ENCODE data around the gene DNER. TPM values are rescaled to one million over a fixed set of nuclear protein-coding genes. Genes with fewer than 3 reads are reported as not detected.

The DNER gene
- total and polyA plus RNA-seq, 4 donors: 0.01 TPM; not detected in 3

DNA sequence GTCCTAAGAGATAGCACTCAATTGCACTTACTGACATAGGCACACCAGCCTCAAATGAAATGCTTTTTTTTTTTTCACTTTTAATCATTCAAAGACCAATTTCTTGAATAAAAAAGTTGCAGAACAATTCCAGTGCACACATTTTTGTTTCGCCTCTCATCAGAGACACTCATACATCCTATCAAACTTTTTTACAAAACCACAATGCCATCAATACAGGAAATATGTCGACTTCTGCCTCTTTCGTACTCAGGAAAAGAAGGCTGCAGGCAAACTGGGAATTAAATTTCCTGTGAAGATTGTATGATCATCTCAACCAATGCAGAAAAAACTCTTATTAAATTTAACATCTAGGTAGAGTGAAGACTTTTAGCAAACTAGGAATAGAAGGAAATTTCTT is 112.4 kb downstream of the DNER start:
- WGBS: 67% methylated on average over 3 of the region's 3 CpGs
- TF ChIP-seq HNF4G (IDR thresholded peaks at IDR 0.05): no peak
- TF ChIP-seq JUND (IDR thresholded peaks at IDR 0.05): no peak
- no peak for TF ChIP-seq HNF4A (conservative IDR thresholded peaks at IDR 0.05)
- TF ChIP-seq YY1 (IDR thresholded peaks at IDR 0.05): no peak
- TF ChIP-seq NR2F2 (IDR thresholded peaks at IDR 0.05): no peak
- TF ChIP-seq FOXA2 (IDR thresholded peaks at IDR 0.05): no peak
- TF ChIP-seq, protein P1, sequence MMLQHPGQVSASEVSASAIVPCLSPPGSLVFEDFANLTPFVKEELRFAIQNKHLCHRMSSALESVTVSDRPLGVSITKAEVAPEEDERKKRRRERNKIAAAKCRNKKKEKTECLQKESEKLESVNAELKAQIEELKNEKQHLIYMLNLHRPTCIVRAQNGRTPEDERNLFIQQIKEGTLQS (IDR thresholded peaks at IDR 0.05): no peak
- no peak for TF ChIP-seq RXRA (IDR thresholded peaks at IDR 0.05)
- TF ChIP-seq, protein P2, sequence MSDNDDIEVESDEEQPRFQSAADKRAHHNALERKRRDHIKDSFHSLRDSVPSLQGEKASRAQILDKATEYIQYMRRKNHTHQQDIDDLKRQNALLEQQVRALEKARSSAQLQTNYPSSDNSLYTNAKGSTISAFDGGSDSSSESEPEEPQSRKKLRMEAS (IDR thresholded peaks at IDR 0.05): no peak
- TF ChIP-seq RAD21 (IDR thresholded peaks at IDR 0.05): no peak
- TF ChIP-seq GABPA (IDR thresholded peaks at IDR 0.05 in 1 of 2, conservative IDR thresholded peaks at IDR 0.05 in 1 of 2): no peak
- TF ChIP-seq, protein P3, sequence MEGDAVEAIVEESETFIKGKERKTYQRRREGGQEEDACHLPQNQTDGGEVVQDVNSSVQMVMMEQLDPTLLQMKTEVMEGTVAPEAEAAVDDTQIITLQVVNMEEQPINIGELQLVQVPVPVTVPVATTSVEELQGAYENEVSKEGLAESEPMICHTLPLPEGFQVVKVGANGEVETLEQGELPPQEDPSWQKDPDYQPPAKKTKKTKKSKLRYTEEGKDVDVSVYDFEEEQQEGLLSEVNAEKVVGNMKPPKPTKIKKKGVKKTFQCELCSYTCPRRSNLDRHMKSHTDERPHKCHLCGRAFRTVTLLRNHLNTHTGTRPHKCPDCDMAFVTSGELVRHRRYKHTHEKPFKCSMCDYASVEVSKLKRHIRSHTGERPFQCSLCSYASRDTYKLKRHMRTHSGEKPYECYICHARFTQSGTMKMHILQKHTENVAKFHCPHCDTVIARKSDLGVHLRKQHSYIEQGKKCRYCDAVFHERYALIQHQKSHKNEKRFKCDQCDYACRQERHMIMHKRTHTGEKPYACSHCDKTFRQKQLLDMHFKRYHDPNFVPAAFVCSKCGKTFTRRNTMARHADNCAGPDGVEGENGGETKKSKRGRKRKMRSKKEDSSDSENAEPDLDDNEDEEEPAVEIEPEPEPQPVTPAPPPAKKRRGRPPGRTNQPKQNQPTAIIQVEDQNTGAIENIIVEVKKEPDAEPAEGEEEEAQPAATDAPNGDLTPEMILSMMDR (IDR thresholded peaks at IDR 0.05; ENCODE audit: low read depth, low read length, missing input control): no peak
- no peaks in the 10 kb centered on the region for H3K36me3 ChIP-seq (ENCODE audit: control insufficient read depth in 4 of 4, insufficient read depth in 3 of 4, low read depth in 1 of 4, low read length in 3 of 4)
- no peak for DNase-seq (ENCODE audit: low spot score)
- no peak overlapping the region for H3K4me3 ChIP-seq (ENCODE audit: low read depth in 1 of 3, low read length in 3 of 3)
- H3K9ac ChIP-seq (ENCODE audit: low read depth in 1 of 2, low read length in 2 of 2): no peak overlapping the region
- peaks cover 0 to 6% (median under 1%) of the 10 kb centered on the region in 4 donors for H3K27me3 ChIP-seq (ENCODE audit: control insufficient read depth in 4 of 4, insufficient read depth in 4 of 4, low read length in 3 of 4)
- H3K9me3 ChIP-seq (ENCODE audit: control insufficient read depth in 4 of 4, low read length in 3 of 4): no peaks in the 10 kb centered on the region
- no peaks in the 10 kb centered on the region for H3K4me1 ChIP-seq (ENCODE audit: control insufficient read depth in 4 of 4, insufficient read depth in 4 of 4, low read length in 3 of 4)
- H3K27ac ChIP-seq (ENCODE audit: low read depth in 1 of 2, low read length in 2 of 2): no peak overlapping the region

DNA sequence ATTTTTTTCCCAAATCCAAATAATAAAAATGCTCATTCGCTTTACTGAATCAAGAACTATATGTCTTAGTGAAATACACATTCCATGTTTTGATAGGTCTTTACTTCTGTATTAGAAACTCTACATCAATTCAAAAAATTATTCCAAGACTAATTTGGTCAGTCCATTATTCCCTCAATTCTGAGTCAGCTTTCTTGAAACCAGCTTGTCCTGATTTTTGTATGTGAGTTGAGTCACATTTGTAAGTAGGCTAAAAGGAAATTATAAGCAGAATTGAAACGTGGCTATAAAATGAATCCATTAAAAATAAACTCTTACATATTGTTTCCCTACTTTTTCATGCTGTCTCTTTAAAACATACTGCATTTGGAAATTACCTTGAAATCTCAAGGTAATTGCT is 113.0 kb downstream of the DNER start:
- no peak overlapping the region for H3K27ac ChIP-seq (ENCODE audit: low read depth in 1 of 2, low read length in 2 of 2)
- no peaks in the 10 kb centered on the region for H3K4me1 ChIP-seq (ENCODE audit: control insufficient read depth in 4 of 4, insufficient read depth in 4 of 4, low read length in 3 of 4)
- H3K9me3 ChIP-seq (ENCODE audit: control insufficient read depth in 4 of 4, low read length in 3 of 4): no peaks in the 10 kb centered on the region
- WGBS: 61% methylated on average over 2 of the region's 2 CpGs
- H3K36me3 ChIP-seq (ENCODE audit: control insufficient read depth in 4 of 4, insufficient read depth in 3 of 4, low read depth in 1 of 4, low read length in 3 of 4): no peaks in the 10 kb centered on the region
- TF ChIP-seq FOXA1 (IDR thresholded peaks at IDR 0.05) (no peak), HNF4G (IDR thresholded peaks at IDR 0.05) (no peak), EGR1 (IDR thresholded peaks at IDR 0.05; ENCODE audit: low read depth in 2 of 2) (no peak), RXRA (IDR thresholded peaks at IDR 0.05) (no peak), JUND (IDR thresholded peaks at IDR 0.05) (no peak), FOXA2 (IDR thresholded peaks at IDR 0.05) (no peak)
- TF ChIP-seq, protein P1 (IDR thresholded peaks at IDR 0.05): no peak
- no peak for DNase-seq (ENCODE audit: low spot score)
- H3K27me3 ChIP-seq (ENCODE audit: control insufficient read depth in 4 of 4, insufficient read depth in 4 of 4, low read length in 3 of 4): peaks cover 0 to 6% (median under 1%) of the 10 kb centered on the region in 4 donors
- H3K9ac ChIP-seq (ENCODE audit: low read depth in 1 of 2, low read length in 2 of 2): no peak overlapping the region
- no peak overlapping the region for H3K4me3 ChIP-seq (ENCODE audit: low read depth in 1 of 3, low read length in 3 of 3)

DNA sequence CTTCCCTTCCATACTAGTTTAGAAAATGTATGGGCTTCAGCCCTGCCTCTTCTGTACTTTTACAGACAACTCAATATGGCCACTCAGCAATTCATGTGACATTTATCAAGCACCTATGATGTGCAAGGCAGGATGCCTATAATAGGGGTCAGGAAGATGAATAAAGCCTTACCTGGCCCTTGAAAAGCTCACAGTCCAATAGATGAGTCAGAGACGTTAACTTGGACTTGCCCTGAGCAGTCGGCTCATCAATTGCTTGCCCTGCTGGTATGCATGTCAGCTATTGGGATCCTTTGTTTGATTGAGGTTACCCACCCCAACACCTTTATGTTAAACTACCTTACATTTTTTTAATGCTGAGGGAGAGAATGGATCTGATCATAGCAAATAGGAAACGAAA is 116.1 kb downstream of the DNER start:
- TF ChIP-seq, protein P2 (IDR thresholded peaks at IDR 0.05): no peak
- TF ChIP-seq EGR1 (IDR thresholded peaks at IDR 0.05; ENCODE audit: low read depth in 2 of 2) (no peak), HNF4A (conservative IDR thresholded peaks at IDR 0.05) (no peak), NR2F2 (IDR thresholded peaks at IDR 0.05) (no peak), GABPA (IDR thresholded peaks at IDR 0.05 in 1 of 2, conservative IDR thresholded peaks at IDR 0.05 in 1 of 2) (no peak)
- TF ChIP-seq, protein P4, sequence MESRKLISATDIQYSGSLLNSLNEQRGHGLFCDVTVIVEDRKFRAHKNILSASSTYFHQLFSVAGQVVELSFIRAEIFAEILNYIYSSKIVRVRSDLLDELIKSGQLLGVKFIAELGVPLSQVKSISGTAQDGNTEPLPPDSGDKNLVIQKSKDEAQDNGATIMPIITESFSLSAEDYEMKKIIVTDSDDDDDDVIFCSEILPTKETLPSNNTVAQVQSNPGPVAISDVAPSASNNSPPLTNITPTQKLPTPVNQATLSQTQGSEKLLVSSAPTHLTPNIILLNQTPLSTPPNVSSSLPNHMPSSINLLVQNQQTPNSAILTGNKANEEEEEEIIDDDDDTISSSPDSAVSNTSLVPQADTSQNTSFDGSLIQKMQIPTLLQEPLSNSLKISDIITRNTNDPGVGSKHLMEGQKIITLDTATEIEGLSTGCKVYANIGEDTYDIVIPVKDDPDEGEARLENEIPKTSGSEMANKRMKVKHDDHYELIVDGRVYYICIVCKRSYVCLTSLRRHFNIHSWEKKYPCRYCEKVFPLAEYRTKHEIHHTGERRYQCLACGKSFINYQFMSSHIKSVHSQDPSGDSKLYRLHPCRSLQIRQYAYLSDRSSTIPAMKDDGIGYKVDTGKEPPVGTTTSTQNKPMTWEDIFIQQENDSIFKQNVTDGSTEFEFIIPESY (IDR thresholded peaks at IDR 0.05): no peak
- H3K9ac ChIP-seq (ENCODE audit: low read depth in 1 of 2, low read length in 2 of 2): no peak overlapping the region
- H3K27ac ChIP-seq (ENCODE audit: low read depth in 1 of 2, low read length in 2 of 2): no peak overlapping the region
- no peaks in the 10 kb centered on the region for H3K4me1 ChIP-seq (ENCODE audit: control insufficient read depth in 4 of 4, insufficient read depth in 4 of 4, low read length in 3 of 4)
- H3K9me3 ChIP-seq (ENCODE audit: control insufficient read depth in 4 of 4, low read length in 3 of 4): no peaks in the 10 kb centered on the region
- WGBS: 52% methylated on average over 3 of the region's 3 CpGs
- H3K4me3 ChIP-seq (ENCODE audit: low read depth in 1 of 3, low read length in 3 of 3): no peak overlapping the region
- DNase-seq (ENCODE audit: low spot score): no peak
- H3K36me3 ChIP-seq (ENCODE audit: control insufficient read depth in 4 of 4, insufficient read depth in 3 of 4, low read depth in 1 of 4, low read length in 3 of 4): no peaks in the 10 kb centered on the region
- H3K27me3 ChIP-seq (ENCODE audit: control insufficient read depth in 4 of 4, insufficient read depth in 4 of 4, low read length in 3 of 4): peaks cover 0 to 2% (median under 1%) of the 10 kb centered on the region in 4 donors
